Peyer's patch (tissue), 4 donors: ENCODE measurements around the gene CDON. TPM values are rescaled to one million over a fixed set of nuclear protein-coding genes. Genes with fewer than 3 reads are reported as not detected.

Experiments
- DNase-seq, 3 donors: peaks; one replicate each; pipeline ENCODE4 v3.0.0-alpha.2; 2017 to 2019
- H3K27ac ChIP-seq, 4 donors: fragments of 200-600 bp; sonication (generic); one replicate each; pipeline ENCODE4 v1.5.1; 2016 to 2019
- H3K27me3 ChIP-seq, 2 donors: fragments of 200-600 bp; sonication (generic); one replicate each; pipeline ENCODE4 v1.5.1; 2019
- H3K36me3 ChIP-seq, 3 donors: fragments of 200-600 bp; sonication (generic); one replicate each; pipeline ENCODE4 v1.5.1; 2016 to 2019
- H3K4me1 ChIP-seq, 4 donors: fragments of 200-600 bp; sonication (generic); one replicate each; pipeline ENCODE4 v1.5.1; 2016 to 2019
- H3K4me3 ChIP-seq, 4 donors: fragments of 200-600 bp; sonication (generic); 1 replicate in 3 of 4; 2 replicates in 1 of 4; pipeline ENCODE4 v1.5.1; 2016 to 2019; ENCODE audit warnings: mild to moderate bottlenecking in 1 of 4
- H3K9me3 ChIP-seq, 4 donors: fragments of 200-600 bp; sonication (generic); one replicate each; pipeline ENCODE4 v1.5.1; 2016 to 2019; ENCODE audit warnings: mild to moderate bottlenecking in 1 of 4
- POLR2A ChIP-seq, 2 donors: fragments of 450-650 bp; IDR thresholded peaks; one replicate each; pipeline ENCODE4 v1.5.1; 2017; ENCODE audit warnings: antibody characterized with exemption in 2 of 2, mild to moderate bottlenecking in 2 of 2, moderate library complexity in 2 of 2
- total RNA-seq, 4 donors: library from RNA; depleted of rRNA; stranded (reverse); fragments of >200 nt; gene quantifications; one replicate each; pipeline ENCODE4 v1.1.0, GENCODE V29; 2016
- TF ChIP-seq, protein P1 (sequence below), 6 experiments: fragments of 450-650 bp in 4 of 6; fragments of 200-600 bp in 2 of 6; sonication (generic) in 1 of 6; IDR thresholded peaks; one replicate each; pipeline ENCODE4 v1.5.1; 2017 to 2019; ENCODE audit warnings: antibody characterized with exemption in 6 of 6, mild to moderate bottlenecking in 3 of 6, moderate library complexity in 1 of 6

CDON gene
- total RNA-seq, 4 donors from 2014 or later = 1.9 to 8.0 (median 3.8) TPM

DNA sequence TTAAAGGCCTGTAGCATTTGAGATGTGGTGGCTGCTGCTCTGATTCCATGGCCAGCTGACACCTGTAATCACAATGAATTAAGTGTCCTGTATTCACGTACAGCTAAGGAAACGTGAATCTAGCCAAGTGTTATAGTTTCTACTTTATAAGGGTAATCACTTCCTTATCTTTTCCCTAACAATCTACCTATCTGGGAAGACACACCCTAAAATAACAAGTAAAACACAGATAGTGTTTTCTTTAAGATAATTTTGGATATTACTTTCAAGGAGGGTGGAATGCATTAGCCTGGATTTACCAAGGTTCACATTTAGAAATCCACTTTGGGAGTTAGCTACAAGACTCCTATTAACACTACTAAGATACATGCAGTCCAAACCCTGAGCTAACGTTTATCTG, 11.5 kb downstream of the CDON start:
- TF ChIP-seq, protein P1, sequence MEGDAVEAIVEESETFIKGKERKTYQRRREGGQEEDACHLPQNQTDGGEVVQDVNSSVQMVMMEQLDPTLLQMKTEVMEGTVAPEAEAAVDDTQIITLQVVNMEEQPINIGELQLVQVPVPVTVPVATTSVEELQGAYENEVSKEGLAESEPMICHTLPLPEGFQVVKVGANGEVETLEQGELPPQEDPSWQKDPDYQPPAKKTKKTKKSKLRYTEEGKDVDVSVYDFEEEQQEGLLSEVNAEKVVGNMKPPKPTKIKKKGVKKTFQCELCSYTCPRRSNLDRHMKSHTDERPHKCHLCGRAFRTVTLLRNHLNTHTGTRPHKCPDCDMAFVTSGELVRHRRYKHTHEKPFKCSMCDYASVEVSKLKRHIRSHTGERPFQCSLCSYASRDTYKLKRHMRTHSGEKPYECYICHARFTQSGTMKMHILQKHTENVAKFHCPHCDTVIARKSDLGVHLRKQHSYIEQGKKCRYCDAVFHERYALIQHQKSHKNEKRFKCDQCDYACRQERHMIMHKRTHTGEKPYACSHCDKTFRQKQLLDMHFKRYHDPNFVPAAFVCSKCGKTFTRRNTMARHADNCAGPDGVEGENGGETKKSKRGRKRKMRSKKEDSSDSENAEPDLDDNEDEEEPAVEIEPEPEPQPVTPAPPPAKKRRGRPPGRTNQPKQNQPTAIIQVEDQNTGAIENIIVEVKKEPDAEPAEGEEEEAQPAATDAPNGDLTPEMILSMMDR (IDR thresholded peaks at IDR 0.05) = no peak
- TF ChIP-seq POLR2A (IDR thresholded peaks at IDR 0.05) = no peak
- Histone ChIP-seq H3K36me3 (no peaks in the 10 kb centered on the region), H3K4me1 (no peaks in the 10 kb centered on the region), H3K4me3 (no peak overlapping the region), H3K9me3 (no peaks in the 10 kb centered on the region), H3K27me3 (no peaks in the 10 kb centered on the region), H3K27ac (no peak overlapping the region)
- DNase-seq = no peak

DNA sequence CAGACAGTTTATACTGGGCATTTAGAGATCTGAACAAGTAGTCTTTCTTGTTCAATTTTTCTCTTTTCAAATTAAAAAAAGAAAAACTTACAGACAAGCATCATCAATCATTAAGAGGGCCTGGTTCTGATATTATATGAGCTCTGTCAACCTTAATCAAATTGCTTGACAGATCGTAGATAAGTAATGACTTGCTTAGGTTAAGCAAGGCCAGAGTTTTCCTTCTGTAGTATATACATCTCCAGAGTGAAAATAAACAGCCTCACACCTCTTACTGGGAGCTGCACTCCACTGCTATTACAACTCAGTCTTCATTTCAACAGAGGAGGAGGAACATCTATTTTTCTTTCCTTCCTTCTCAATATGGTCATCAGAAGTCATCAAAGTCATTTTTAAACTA, 13.5 kb downstream of the CDON start:
- DNase-seq = no peak
- Histone ChIP-seq H3K36me3 (no peaks in the 10 kb centered on the region), H3K9me3 (no peaks in the 10 kb centered on the region), H3K27me3 (no peaks in the 10 kb centered on the region), H3K27ac (no peak overlapping the region), H3K4me1 (no peaks in the 10 kb centered on the region), H3K4me3 (no peak overlapping the region)
- TF ChIP-seq, protein P1 (IDR thresholded peaks at IDR 0.05) = no peak
- no peak for TF ChIP-seq POLR2A (IDR thresholded peaks at IDR 0.05)

DNA sequence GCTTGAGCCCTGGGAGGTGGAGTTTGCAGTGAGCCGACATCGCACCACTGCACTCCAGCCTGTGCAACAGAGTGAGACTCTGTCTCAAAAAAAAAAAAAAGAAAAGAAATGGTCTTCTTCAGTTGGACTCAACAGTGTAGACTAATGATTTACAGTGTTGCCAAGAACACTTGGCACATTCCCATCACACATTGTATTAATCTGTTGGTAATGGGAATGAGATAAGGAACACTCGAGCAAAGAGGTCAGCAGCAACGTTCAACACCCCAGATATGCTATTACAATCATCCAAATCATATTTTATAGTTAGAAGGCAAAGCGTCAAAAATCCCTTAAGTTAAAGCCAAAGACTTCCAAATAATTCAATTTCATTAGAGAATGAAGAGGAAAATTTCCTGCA, 14.5 kb downstream of the CDON start:
- Histone ChIP-seq H3K36me3 (no peaks in the 10 kb centered on the region), H3K4me3 (no peak overlapping the region), H3K27me3 (no peaks in the 10 kb centered on the region), H3K9me3 (no peaks in the 10 kb centered on the region), H3K27ac (no peak overlapping the region), H3K4me1 (no peaks in the 10 kb centered on the region)
- no peak for DNase-seq
- no peak for TF ChIP-seq POLR2A (IDR thresholded peaks at IDR 0.05)
- TF ChIP-seq, protein P1 (IDR thresholded peaks at IDR 0.05) = no peak

DNA sequence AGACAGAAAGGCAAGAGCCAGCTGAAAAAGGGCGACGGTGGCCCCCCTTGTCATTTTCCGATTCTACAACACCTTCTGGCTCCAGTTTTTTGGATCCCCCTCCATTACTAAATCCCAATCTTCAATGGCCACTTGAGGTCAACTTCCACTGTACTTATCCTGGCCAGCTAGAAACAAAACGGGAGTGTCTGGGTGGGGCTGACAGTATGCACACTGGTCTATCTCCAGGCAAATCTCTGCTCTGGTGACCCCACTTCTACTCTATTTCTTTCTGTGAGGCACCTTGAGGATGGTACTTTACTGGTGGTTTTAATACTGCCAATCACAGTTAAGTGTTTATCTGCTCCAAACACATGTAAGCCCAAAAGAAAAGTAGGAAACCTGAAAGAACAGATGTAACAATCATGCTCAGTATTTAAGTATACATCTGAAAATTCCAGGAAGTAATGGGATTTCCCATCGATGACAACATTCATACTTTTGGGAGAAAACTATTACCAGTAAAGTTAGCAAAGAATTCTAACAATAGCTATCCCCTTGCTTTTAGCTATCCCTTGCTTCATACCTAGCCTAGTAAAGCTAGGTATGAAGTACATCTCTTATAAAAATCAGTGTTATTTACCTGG, 16.0 kb downstream of the CDON start:
- Histone ChIP-seq H3K9me3 (no peaks in the 10 kb centered on the region), H3K4me3 (no peak overlapping the region), H3K4me1 (no peaks in the 10 kb centered on the region), H3K27me3 (no peaks in the 10 kb centered on the region), H3K27ac (no peak overlapping the region), H3K36me3 (no peaks in the 10 kb centered on the region)
- DNase-seq = no peak
- TF ChIP-seq POLR2A (IDR thresholded peaks at IDR 0.05) = no peak
- TF ChIP-seq, protein P1 (IDR thresholded peaks at IDR 0.05) = no peak

DNA sequence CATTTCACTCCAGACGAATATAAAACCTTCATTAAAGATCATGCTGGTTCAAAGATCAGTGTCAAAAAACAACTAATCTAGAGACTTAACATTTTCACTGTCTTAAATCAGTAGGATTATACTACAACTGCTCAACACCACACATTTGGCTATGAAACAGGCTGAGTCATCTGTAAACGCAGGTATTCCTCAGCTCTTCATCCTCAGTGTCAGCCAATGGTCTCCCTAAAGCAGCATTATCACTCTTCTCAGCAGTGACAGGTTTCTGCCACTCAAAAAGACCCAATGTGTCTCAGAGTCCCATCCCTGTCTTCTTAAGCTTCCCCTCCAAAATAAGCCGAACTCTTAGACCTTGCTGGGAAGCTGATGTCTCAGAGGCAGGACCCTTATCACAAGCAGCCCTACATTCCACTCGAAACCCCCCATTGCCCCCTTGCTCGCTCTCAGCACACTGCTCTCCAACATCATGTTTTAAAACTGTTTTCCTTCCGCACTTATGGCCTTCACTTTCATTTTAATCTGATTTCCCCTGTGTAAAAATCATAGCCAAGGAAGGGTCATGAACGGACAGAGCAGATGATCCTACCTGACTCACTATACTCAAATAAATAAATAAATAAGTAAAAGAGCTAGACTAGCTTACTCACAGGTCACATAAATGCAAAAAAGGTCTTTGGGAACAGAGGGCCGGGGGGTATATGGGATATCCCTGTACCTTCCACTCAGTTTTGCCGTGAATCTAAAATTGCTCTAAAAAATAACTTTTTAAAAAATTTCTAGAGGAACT, 23.0 kb downstream of the CDON start:
- Histone ChIP-seq H3K27me3 (no peaks in the 10 kb centered on the region), H3K4me3 (no peak overlapping the region), H3K36me3 (no peaks in the 10 kb centered on the region), H3K9me3 (no peaks in the 10 kb centered on the region), H3K27ac (no peak overlapping the region), H3K4me1 (no peaks in the 10 kb centered on the region)
- no peak for DNase-seq
- TF ChIP-seq POLR2A (IDR thresholded peaks at IDR 0.05) = no peak
- TF ChIP-seq, protein P1 (IDR thresholded peaks at IDR 0.05) = no peak
